ENCODE data around the gene NCAPD3.
A peak's percentile ranks its signal among the peaks of the same experiment; 100 is the strongest.
"Not testable (repeated sequence)": the region's sequence is repeated elsewhere in the genome, so short reads cannot be mapped to it uniquely, and the experiment has no call there.

Gene NCAPD3

GRCh38 chr11:134126217-134126822, 97.4 kb downstream of the NCAPD3 start:
- DNase-seq, result no peak

- no peak for DNase-seq
Observed at GRCh38 chr11:134125507-134125906, 98.3 kb downstream of the NCAPD3 start.

- DNase-seq, result peak; percentile 49
Observed at GRCh38 chr11:134124660-134125451, 98.9 kb downstream of the NCAPD3 start.

- no peak for DNase-seq
Observed at GRCh38 chr11:134120921-134121526, 102.7 kb downstream of the NCAPD3 start.

- DNase-seq, result peak; percentile 66
Observed at GRCh38 chr11:134120143-134120850, 103.5 kb downstream of the NCAPD3 start.

- no peak for DNase-seq
Observed at GRCh38 chr11:134119094-134119493, 104.7 kb downstream of the NCAPD3 start.

GRCh38 chr11:134118006-134118405, 105.8 kb downstream of the NCAPD3 start:
- DNase-seq, result peak; percentile 65

GRCh38 chr11:134116210-134116609, 107.6 kb downstream of the NCAPD3 start:
- no peak for DNase-seq

GRCh38 chr11:134113787-134114186, 110.0 kb downstream of the NCAPD3 start:
- not testable (repeated sequence) for DNase-seq

GRCh38 chr11:134110252-134110815, 113.4 kb downstream of the NCAPD3 start:
- DNase-seq, result no peak

All from NCI-H1092 treated with DMSO at 0.1 percent for 48 hours (cell line).